Metanephros (tissue), 2 donors: ENCODE measurements around the gene CATSPERB. TPM values are rescaled to one million over a fixed set of nuclear protein-coding genes. Genes with fewer than 3 reads are reported as not detected.

Experiments used
- small RNA-seq: library from RNA; depleted of rRNA; stranded (forward); fragments of <200 nt; gene quantifications from one replicate; pipeline ENCODE3, GENCODE V24; 2014; ENCODE audit warnings: low replicate concordance
- total RNA-seq: library from RNA; depleted of rRNA; stranded (reverse); fragments of >200 nt; gene quantifications from one replicate; pipeline ENCODE4 v1.2.3, GENCODE V29; 2014

CATSPERB gene, protein sequence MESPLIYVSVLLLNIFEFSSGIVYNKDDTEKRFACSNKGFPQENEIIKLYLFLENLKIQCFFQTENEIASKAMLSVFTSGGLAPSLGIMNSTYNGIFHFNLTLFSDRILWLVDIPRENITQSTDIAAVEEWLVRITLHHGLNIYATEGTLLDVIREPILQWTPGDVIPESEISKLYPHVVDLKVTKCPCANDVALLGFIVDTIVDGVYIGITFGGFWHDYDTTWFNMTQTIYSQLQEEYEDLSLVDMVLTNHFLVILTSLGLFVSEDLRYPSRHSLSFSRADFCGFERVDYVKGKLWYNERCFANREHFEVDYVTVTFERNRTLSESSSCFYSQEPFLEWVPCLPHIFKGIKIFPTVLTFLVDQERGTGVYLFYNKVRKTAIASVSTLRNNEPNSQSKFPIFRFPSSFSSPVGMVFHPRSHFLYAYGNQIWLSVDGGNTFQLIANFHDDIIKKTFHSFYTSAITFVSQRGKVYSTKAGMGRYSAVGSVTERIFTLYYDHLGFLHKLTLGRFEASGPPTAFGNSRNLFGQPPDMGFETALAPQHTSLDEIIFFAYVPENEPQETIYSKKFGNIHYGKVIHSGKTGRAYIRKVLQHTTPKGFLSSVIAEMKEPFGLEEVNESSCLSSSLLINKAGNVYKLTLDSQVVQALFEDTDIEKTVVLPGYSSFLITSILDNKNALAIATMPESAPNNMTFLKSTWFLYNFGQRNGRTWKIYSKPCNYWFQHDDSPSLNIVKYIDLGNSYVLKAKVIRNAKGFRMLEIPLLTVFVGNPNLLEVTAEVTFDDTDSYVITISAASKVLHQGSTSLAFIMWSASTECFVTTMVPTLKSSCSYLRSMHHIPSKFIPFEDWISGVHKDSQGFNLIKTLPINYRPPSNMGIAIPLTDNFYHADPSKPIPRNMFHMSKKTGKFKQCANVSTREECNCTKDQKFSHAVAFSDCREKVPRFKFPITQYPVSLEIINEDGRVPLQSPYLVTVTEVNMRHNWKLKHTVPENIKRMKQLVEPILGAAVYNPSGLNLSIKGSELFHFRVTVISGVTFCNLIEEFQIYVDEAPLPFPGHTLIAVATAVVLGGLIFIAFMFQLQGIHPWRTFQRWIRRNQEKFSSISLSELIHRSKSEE
- 0.99 TPM for total RNA-seq

GRCh38 chr14:91731986-91732385 lies at the start of gene CATSPERB:
Gene CATSPERB, minus strand, starts transcription at chr14:91732086. Its CDS starts 2,607 bp downstream, at chr14:91729479.

Small RNA genes lying within 50 kb of the gene (small RNA-seq; reads per million reads assigned to genes)
- gene AL133373.1, result not detected
- not detected for gene POLR3GP1
- not detected for gene RF00012

Other genes with a start within 250 kb of the CATSPERB start
- gene PPP4R3A, start 221.8 kb downstream of the CATSPERB start, total RNA-seq, result 108 TPM
- gene TC2N, start 135.4 kb upstream of the CATSPERB start, total RNA-seq, result 22.1 TPM
- gene FBLN5, start 215.6 kb upstream of the CATSPERB start, total RNA-seq, result 153 TPM